ENCODE results near the gene ULK4.
"Not testable (repeated sequence)": the region's sequence is repeated elsewhere in the genome, so short reads cannot be mapped to it uniquely, and the experiment has no call there.

ULK4 gene

DNA sequence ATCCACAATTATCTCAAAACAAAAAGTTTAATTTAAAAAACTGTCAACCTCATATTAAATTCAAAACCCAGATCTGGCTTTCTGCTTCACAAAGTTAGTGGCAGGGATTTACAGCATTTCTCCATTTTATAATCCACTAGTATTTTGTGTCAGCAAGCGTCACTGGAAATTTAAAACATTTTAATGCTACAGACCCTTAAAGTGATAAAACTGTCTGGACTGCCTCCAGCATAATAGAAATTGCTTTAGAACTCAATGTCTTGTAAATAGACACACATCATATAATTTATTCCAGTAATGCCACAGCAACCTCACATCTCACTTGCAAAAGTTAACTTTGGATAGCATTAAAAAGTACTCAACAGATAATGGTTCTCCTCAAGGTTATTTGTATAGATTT is 116.1 kb downstream of the ULK4 start:
- TF ChIP-seq, protein P1, sequence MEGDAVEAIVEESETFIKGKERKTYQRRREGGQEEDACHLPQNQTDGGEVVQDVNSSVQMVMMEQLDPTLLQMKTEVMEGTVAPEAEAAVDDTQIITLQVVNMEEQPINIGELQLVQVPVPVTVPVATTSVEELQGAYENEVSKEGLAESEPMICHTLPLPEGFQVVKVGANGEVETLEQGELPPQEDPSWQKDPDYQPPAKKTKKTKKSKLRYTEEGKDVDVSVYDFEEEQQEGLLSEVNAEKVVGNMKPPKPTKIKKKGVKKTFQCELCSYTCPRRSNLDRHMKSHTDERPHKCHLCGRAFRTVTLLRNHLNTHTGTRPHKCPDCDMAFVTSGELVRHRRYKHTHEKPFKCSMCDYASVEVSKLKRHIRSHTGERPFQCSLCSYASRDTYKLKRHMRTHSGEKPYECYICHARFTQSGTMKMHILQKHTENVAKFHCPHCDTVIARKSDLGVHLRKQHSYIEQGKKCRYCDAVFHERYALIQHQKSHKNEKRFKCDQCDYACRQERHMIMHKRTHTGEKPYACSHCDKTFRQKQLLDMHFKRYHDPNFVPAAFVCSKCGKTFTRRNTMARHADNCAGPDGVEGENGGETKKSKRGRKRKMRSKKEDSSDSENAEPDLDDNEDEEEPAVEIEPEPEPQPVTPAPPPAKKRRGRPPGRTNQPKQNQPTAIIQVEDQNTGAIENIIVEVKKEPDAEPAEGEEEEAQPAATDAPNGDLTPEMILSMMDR (conservative IDR thresholded peaks at IDR 0.05), result no peak
- no peak overlapping the region for H3K27ac ChIP-seq

DNA sequence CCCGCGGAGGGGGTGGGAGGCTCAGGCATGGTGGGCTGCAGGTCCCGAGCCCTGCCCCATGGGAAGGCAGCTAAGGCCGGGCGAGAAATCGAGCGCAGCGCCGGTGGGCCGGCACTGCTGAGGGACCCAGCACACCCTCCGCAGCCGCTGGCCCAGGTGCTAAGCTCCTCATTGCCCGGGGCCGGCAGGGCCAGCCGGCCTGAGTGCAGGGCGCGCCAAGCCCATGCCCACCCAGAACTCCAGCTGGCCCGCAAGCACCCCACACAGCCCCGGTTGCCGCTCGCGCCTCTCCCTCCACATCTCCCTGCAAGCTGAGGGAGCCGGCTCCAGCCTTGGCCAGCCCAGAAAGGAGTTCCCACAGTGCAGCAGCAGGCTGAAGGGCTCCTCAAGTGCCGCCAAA is 117.6 kb downstream of the ULK4 start:
- not testable (repeated sequence) for H3K27ac ChIP-seq

DNA sequence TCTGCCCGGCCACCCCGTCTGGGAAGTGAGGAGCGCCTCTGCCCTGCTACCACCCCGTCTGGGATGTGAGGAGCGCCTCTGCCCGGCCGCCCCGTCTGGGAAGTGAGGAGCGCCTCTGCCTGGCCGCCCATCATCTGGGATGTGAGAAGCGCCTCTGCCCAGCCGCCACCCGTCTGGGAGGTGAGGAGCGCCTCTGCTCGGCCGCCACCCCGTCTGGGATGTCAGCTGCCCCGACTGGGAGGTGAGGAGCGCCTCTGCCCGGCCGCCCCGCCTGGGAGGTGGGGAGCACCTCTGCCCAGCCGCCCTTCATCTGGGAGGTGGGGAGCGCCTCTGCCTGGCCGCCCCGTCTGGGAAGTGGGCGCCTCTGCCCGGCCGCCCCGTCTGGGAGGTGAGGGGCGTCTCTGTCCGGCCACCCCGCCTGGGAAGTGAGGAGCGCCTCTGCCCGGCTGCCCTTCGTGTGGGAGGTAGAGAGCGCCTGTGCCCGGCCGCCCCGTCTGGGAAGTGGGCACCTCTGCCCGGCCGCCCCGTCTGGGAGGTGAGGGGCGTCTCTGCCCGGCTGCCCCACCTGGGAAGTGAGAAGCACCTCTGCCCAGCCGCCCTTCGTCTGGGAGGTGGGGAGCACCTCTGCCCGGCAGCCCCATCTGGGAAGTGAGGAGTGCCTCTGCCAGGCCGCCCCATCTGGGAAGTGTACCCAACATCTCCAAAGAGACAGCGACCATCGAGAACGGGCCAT is 120.8 kb downstream of the ULK4 start:
- H3K27ac ChIP-seq, result not testable (repeated sequence)

DNA sequence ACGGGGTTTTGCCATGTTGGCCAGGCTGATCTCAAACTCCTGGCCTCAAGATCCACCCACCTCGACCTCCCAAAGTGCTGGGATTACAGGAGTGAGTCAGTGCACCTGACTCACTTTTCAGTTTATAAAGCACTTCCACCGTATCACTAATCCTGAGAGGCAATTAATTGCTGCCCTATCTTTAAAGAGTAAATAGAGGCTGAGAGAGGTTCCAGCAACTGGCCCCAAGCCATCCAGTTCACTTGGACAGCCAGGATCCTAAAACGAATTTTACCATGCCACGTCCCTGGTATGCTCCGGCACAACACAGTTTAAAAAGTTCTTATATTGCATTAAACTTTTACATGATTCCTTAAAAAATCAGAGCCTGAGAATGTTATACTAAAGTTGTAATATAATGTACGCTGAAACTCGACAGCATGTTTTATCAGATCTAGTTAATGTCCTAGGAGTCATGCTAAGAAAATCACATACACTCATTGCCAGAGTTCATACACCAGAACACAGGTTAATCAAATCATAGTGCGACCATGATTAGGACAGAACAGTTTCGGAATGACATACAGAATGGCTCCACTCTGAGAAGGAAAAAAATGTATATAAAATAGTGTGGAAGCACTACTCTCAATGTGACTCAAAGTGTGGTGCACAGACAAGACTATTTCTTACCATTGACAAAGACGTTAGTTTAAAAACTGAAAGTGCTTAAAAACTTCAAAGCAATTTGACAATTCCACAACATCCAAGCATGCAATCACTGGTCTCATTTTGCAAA is 125.4 kb downstream of the ULK4 start:
- TF ChIP-seq, protein P1 (conservative IDR thresholded peaks at IDR 0.05), result no peak
- no peak overlapping the region for H3K27ac ChIP-seq

DNA sequence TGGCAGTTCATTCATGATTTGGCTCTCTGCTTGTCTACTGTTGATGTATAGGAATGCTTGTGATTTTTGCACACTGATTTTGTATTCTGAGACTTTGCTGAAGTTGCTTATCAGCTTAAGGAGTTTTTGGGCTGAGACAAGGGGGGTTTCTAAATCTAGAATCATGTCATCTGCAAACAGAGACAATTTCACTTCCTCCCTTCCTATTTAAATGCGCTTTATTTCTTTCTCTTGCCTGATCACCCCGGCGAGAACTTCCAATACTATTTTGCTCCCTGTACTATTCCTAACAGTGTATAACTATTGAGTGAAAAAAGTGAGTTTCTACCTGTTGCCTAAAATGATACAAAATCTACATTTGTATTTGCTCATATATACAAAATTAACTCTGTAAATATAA is 128.3 kb downstream of the ULK4 start:
- TF ChIP-seq, protein P1 (conservative IDR thresholded peaks at IDR 0.05), result no peak
- H3K27ac ChIP-seq, result no peak overlapping the region

DNA sequence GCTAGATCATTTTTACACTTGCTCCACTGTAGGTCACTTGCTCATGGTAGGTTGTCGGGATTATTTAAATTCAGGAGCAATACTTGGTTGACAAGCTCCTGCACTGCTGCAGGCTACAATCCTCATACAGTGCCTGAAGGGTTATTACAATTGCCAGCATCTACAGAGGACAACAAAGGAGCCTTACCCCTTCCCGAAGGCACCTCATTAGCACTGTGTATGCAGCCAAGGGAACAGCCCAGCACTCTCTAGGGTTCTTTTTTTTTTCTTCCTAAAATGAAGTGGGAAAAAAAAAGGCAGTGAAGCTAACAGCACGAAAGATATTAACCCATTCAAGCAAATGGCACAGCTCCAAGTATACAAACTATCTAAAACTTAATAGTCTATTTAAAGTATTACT is 142.7 kb downstream of the ULK4 start:
- H3K27ac ChIP-seq, result no peak overlapping the region; the same call in 1 of the 2 replicates
- TF ChIP-seq, protein P1 (conservative IDR thresholded peaks at IDR 0.05), result no peak

DNA sequence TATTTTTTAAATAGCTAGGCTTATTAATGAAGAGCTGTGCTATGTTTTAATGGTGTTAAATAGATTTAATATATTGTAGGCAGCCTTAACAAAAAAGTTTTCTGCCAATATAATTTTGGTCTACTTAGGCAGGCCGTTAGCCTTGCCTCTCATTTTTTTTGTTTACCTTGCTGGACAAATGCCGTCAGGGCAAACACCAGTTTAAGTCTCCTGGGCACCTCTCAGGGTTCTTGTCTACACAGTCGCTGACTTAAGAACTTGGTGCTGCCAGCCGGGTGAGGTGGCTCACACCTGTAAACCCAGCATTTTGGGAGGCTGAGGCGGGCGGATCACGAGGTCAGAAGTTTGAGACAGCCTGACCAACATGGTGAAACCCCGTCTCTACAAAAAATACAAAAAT is 153.3 kb downstream of the ULK4 start:
- no peak overlapping the region for H3K27ac ChIP-seq
- TF ChIP-seq, protein P1 (conservative IDR thresholded peaks at IDR 0.05), result no peak

DNA sequence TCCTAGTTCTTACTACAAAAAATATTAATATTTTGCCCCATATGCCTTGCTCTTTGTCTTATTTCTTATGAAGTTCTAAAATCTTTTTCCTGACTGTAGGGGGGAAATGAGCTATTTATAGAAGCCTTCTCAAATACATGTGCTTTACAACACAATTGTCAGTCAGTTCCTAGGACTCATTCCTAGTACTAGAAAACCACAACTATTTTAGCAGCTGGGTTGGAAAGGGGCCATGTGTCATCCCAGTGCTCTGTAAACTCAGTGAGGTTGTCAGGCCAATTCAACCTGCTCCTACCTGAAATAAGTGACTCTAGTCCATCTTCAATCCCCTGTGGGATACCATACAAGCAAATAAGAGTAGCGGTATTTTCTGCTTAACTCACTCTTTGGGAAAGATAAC is 153.8 kb downstream of the ULK4 start:
- TF ChIP-seq, protein P1 (conservative IDR thresholded peaks at IDR 0.05), result no peak
- H3K27ac ChIP-seq, result no peak overlapping the region

Measured in VCaP (cell line).